ENCODE data around the gene ARFGEF3.
"Not testable (repeated sequence)": the region's sequence is repeated elsewhere in the genome, so short reads cannot be mapped to it uniquely, and the experiment has no call there.

ARFGEF3 gene

DNA sequence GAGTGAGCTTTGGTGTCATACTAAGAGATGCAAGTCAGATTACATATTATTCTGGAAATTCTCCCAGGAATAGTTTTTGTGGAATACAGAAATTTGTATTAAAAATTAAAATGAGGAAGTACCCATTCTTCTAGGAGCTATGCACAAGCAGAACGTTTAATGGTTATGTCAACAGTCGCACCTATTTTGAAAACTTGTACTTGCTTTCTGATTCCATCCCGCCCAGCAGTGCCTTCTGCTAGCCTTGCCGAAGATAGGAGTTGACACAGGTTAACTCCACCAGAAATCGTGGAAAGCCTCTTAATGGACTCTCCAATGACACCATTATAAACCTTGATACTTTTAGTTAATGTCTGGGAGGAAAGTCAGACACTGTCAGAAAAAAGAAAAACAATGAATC lies 49.9 kb downstream of the ARFGEF3 start:
- no peak for DNase-seq (ENCODE audit: low read depth in 2 of 2)

DNA sequence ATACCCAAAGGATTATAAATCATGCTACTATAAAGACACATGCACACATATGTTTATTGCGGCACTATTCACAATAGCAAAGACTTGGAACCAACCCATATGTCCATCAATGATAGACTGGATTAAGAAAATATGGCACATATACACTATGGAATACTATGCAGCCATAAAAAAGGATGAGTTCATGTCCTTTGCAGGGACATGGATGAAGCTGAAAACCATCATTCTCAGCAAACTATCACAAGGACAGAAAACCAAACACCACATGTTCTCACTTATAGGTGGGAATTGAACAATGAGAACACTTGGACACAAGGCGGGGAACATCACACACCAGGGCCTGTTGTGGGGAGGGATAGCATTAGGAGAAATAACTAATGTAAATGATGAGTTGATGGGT lies 50.8 kb downstream of the ARFGEF3 start:
- DNase-seq (ENCODE audit: low read depth in 2 of 2) = not testable (repeated sequence)

DNA sequence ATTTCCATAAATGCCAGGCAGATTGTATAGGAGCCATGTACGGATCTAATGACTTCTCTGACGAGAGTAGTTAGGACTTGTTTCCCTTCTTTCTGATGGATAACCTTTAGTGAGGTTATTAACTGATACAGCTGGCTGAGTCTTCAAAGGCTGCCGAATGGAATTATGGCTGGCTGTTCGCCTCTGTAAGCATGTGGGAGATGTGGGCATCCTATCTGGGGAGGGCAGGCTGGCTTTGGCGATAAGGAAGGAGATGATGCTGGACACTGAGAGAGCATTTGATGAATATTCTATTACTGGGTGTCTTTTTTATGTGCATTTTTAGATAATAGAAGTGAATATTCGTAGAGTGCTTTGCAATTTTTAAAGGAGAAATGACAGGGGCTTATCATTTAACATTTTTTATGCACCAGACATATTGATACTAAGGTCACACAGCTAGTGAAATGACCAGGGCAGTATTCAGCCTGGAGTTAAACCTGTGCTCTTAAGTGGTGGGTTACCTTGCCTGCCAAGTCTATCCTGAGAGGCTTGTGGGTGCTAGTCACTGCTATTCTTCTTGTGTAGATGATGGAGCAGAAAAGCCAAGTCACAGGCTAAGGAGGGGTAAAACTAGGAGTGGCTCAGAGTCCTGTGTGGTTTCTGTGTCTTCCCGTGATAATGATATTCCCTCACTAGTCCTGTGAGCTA lies 53.5 kb downstream of the ARFGEF3 start:
- DNase-seq (ENCODE audit: low read depth in 2 of 2) = no peak

DNA sequence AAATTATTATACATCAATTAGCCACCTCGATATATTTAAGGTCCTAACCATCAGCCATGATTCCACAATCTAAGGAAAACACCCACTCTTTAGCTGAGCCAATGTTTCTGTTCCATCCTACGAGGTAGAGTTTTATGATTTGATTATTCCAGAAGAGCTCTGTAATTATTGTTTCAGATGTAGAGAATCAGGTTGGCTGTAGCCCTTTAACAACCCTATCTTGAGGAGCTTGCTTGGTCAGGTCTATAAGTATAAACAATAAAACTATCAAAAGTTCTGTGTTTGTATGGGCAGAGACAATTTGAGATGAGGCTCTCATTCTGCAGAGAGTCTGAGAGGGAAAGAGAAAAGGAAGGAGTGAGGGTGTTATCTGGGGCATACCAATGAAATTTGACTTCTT lies 56.7 kb downstream of the ARFGEF3 start, which contains the start of gene PBOV1:
TSS of gene PBOV1 (minus strand) at position 43 of the 400 bp plus-strand sequence. CDS start 96 bp downstream, outside the sequence.
- no peak for DNase-seq (ENCODE audit: low read depth in 2 of 2)

DNA sequence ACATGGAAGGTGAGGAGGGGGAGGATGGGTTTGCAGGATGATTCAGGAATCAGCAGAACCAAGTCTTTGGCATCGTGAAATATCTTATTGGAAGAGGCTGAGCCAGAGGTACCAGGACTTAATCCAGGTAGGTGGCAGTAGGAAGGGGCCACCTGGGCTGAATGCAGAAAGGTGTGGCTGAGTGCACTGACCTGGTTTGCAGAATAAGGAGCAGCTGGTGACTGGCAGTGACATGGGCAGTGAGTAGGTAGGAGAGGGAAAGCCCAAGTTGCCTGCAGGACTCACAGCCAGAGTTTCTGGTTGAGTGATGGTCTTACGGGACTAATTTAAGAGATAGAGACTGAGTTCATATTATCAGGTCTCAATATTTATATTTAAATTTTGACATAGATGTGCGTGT lies 57.7 kb downstream of the ARFGEF3 start:
- no peak for DNase-seq (ENCODE audit: low read depth in 2 of 2)

DNA sequence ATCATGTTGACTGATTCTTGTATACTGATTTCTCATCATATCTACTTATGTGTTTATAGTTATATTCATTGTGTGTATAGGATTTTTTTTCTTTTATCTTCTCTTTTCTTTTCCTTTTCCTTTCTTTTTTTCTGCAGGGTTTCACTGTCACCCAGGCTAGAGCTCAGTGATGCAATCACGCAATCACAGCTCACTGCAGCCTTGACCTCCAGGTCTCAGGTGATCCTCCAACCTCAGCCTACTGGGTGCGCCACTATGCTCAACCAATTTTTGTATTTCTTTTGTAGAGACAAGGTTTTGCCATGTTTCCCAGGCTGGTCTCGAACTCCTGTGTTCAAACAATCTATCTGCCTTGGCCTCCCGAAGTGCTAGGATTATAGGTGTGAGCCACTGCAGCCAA lies 58.2 kb downstream of the ARFGEF3 start:
- no peak for DNase-seq (ENCODE audit: low read depth in 2 of 2)

DNA sequence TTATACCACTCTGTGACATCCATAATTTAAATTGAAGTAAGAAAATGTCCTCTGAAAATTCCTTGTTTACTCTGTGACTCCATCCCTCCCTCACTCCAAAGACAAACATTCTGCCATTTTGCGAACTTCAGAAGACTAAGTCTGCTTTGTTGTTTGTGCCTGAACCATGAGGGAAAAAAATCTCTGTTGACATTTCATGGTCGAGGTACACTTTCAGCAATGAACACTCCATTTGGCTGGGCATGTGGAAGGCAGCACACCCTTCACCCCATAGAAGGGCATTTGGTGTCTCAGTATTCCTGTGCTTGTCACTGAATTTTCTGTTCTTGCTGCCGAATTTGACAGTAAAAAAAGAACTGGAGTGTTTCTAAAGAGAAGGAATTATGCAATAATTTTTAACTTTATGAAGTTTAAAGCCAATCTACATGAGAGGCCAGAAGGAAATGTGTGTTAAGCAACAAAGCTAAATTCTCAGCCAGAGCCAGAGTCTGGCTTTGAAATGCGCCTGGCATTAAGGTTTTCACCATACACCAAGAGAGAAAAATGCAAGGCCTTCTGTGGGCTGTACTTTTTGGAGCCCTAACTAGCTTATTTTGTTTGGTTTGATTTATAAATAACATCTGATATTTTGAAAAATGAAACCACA lies 61.3 kb downstream of the ARFGEF3 start:
- no peak for DNase-seq (ENCODE audit: low read depth in 2 of 2)

DNA sequence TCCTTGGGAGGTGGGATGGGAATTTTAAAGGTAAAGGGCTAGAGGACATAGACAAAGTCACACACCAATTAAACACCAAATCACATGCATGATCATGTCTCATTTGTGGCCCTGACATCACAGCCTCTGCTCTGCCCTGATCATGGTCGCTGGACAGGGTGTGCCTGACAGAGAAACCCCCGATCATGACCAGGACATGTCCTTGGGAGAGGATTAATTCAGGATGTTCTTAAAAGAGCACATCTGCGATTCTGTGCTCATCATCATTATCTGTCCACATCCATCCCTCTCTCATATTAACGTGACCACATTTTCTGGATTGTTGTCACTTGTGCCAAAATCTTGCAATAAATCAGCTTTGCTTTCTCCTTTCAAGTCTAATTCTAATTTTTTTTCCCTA lies 64.2 kb downstream of the ARFGEF3 start:
- DNase-seq (ENCODE audit: low read depth in 2 of 2) = no peak

DNA sequence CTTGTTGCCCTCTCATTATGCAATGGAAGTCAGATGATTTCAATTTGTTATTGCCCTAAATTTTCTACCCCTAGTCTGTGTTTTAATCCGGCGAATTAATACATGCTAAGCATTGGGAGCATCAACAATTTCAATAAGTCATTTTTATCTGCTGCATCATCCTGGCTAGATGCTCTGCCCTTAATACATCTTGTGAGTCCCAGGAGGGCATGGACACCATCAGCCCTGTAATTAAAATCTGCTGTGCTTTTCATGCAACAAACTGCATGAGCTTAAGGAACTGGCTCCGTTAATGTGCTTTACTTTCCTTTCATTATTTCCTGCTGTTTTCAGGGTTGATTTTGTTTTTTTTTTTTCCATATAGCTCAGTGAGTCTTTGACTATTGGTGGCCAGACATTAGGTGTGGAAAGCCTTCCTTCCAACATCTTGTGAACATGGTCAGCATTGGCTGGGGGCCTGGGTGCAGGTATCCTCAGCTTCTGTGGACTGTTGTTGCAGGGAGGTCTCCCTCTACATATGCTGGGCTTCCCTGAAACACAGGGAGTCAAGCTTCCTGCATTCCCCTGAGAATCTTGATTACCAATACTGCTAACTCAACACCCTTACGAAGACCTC lies 65.1 kb downstream of the ARFGEF3 start:
- DNase-seq (ENCODE audit: low read depth in 2 of 2) = no peak

DNA sequence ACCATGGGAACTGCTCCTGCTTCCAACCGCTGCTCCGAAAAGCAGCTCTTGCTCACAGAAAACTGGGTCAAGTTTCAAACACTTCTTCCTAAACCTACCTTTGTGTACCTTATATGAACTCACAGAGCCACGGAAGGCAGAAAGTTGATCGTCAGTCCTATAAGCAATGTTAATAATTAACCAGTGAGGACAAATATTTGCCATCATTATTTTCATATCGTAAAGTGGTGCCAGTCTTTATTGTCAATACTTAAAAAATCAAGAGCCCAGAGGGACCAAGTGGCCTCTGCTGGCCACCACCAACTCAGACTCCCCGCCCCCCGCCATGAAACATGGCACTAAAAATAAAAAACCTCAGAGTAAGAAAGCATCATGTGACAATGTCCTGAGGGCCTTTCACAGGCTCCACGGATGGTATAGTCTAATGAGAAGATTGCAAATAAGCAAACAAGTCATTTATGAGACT lies 65.6 kb downstream of the ARFGEF3 start:
- no peak for DNase-seq (ENCODE audit: low read depth in 2 of 2)

DNA sequence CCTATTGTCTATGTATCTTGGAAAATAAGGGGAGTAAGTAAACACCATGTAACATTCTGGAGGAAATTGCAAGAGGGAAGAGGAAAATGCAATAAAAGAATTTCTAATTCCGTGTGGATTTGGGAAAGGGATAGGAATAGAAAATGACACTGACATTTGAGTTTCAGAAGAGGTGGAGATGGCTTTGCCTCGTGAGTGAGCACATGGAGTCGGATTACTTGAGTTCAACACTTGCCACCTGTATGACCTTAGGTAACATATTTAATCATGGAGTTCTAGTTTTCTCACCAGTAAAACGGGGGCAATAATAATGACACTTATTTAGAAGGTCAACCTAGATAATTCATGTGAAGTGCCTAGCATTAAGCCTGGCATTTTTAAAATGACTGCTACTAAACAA lies 67.3 kb downstream of the ARFGEF3 start:
- DNase-seq (ENCODE audit: low read depth in 2 of 2) = no peak

DNA sequence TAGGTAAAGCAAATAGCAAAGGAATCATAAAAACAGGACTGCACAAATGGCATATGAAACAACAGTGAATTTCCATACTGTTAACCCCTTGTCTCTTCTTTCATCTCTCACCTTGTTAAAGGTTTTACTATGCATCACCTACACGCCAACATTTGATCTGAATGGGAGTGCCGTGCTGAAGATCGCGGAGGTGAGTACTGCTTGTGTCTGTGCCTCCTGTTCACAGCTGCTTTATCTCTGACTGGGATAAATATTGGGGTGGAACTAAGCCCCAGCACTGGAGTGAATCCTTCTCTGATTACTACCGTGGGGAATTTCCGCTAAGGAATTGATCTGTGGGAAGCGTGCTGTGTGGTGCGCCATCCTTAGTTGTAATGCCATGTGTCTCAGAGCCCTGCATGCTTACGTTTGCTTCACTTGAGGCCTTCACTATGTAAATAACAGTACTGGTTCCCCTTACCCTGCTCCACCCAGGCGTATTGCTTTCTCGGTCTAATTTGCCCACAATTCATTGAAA lies 68.0 kb downstream of the ARFGEF3 start:
- DNase-seq (ENCODE audit: low read depth in 2 of 2) = no peak

DNA sequence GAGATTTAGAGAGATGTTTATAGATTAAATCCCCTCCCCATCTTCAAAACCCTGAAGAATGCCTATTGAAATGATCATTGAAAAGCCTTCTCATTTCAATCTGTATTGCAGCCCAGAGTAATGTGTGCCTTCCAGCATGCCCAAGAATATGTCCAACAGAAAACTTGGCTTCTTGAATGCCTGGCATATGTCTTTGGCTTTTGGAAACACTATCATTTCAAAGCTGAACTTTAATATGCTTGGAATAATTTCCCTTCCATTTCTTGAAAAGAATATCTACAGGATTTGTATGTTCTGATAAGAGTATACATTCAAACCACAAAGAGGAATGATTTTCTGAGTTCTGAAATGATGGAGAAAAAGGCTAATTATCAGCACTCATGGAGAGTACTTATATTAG lies 68.5 kb downstream of the ARFGEF3 start:
- no peak for DNase-seq (ENCODE audit: low read depth in 2 of 2)

DNA sequence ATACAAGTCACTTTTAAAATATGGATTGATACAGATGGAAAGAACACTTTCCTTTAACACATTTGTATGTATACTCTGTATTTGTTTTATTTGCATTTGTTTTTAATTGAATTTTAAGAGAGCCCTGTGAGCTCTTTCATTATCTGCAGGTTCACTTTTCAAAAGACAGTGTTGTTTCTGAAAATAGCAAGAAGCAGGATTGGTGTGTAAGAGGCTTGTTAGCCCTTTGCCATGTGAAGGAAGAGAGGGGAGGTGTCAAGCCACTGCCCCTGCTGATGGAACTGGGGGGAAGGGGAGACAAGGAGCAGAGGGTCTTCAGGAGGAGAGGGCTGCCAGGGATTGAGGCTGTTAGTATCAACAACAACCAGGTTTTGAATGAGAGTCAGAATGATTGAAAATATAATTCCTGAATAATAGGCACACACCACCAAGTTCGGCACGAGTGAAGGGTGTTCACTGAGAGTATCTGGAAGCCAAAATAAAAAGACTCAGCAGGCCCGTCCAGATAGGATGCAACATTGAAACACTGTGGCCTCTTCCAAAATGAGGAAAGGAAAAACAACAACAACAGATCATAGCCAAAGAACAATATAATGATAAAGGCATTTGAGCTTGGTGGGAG lies 69.1 kb downstream of the ARFGEF3 start:
- no peak for DNase-seq (ENCODE audit: low read depth in 2 of 2)

DNA sequence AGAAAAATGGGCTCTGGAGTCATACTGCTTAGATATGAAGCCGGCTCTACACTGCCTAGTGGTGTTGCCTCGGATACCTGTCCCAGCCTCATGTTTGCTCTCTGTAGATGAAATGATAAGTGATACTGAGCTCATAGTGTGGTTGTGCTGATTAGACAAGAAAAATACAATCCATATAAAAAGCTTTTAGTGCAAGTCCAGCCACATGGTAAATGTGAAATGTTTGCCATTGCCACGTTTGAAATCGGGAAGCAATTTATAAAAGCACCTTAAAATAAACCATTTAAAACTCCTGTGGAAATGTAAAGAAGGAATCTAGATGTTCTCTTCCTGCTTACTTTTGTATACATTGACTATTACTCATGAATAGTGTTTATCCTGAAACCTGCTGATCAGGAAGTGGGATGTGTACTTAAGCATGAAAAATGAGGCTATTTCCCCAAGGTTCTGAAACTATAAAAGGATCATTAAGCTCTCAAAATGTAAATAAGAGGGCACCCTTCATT lies 69.7 kb downstream of the ARFGEF3 start:
- no peak for DNase-seq (ENCODE audit: low read depth in 2 of 2)

DNA sequence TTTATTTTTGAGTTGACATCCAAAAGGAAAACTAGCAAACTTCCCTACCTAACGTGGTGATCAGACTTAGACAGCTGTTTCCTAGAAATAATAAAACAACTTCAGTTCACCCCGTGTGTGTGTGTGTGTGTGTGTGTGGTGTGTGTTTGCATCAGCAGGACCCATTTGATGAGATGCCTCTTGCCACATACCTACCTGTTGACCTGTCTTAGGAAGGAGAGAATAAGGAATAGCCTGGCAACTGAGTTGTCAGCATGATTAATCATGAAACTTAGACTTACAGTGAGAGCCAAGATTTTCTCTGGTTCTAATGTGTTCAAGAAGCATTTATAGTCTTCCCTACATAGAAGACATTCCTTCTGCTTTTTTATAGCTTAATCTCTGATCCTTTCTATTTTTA lies 72.6 kb downstream of the ARFGEF3 start:
- no peak for DNase-seq (ENCODE audit: low read depth in 2 of 2)

DNA sequence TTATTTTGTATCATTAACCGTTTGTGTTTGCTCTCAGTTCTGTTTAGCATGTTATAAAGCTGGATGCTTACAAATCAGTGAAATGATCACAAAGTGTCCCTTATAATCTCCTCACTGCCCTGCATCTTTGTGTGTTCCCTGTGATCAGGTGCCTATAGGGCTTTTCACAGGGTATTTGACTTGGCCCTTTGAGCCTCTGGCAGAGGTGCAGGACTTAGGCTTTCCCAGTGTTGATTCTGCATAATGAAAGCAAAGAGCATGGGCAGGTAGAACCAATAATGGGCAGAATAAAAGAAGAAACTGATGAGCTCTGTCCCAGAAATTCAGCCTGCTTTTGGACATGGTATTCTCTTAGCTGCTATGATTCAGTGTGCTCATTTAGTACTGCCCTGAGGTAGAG lies 73.5 kb downstream of the ARFGEF3 start:
- no peak for DNase-seq (ENCODE audit: low read depth in 2 of 2)

DNA sequence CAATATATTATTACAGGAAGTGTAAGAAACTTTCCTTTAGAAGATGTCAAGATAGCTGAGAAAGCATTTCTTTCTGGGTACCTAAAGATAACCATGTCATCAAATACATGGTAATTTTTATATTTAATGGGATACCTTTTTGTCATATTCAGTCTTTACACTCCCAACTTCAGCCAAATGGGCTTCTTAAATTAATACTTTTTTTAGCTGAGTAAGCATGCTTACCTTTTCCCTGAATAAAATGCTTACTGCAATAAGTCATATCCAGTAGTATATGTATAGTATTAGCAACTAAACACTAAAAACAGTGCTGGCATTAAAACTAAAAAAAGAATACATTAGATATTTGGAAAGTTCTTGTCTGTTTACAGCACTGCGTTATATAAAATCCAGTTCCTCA lies 74.0 kb downstream of the ARFGEF3 start:
- DNase-seq (ENCODE audit: low read depth in 2 of 2) = no peak

DNA sequence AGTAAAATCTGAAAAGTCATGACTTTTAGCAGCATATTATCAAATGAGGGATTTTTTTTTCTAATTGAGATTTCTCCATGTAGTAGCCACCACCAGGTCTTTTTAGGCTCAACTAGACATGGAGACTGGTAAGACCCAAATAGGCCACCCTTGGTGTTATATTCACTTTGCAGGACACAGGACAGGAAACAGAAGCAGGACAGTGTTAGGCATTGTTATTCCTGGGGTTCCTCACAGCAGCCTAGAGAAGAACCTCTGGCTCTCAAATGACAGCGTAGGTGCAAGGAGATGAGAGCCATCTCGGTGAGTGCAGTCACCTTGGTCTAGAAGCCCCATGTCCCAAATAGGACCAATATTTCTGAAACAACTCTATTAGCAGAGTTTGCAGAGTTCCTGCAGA lies 75.7 kb downstream of the ARFGEF3 start:
- no peak for DNase-seq (ENCODE audit: low read depth in 2 of 2)

DNA sequence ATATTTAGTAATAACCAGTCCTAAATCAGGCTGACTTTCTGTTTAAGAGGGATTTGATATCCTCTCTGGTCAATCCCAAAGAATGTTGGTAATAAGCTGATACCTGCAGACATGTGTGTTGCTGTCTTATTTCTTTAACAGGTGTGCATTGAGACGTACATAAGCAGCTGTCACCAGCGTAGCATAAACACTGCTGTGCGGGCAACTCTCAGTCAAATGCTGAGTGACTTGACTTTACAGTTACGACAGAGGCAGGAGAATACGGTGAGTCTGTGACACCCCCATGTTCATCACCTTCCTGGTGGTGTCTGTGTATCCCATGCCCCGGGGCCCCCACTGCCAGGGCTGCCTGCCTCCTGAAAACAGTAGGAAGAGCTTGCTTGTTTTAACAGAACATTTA lies 76.6 kb downstream of the ARFGEF3 start:
- DNase-seq (ENCODE audit: low read depth in 2 of 2) = no peak

DNA sequence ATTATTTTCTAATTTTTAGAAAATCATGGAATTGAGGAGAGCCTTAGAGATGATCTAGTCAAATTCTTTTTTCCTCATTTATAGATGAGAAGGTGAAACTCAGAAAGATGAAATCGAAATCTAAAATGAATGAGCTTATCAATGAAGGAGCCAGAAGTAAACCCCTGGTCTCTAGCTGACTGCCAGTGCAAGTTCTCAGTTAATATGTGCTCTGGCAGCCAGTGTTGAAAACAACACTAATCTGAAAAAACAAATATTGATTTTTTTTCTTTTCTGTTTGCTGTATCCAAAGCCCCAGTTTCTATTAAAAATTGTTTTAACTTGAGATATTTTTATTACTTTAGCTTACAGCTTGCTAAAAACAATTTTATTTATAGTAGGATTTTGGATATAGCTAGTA lies 78.0 kb downstream of the ARFGEF3 start:
- DNase-seq (ENCODE audit: low read depth in 2 of 2) = no peak
